Activated T-helper 2 cell treated with anti-CD3 and anti-CD28 coated beads, Interferon-gamma antibody, Interleukin-2, Interleukin-4, amounts not matched to agents 10 μg/mL and 5 μg/mL and 100 μg/mL, durations not matched to agents 14 hours and 24 hours and 36 hours (primary cell): ENCODE data around the gene CABP4. TPM values are rescaled to one million over a fixed set of nuclear protein-coding genes. Genes with fewer than 3 reads are reported as not detected.
A peak's percentile ranks its signal among the peaks of the same experiment; 100 is the strongest.

Experiments used
- DNase-seq: peaks from one replicate; pipeline ENCODE4 v3.0.0; 2021; ENCODE audit warnings: low spot score
- H3K27ac Mint-ChIP-seq: one replicate; pipeline ENCODE4 v1.8.0; 2021; ENCODE audit warnings: mixed read lengths
- H3K27me3 Mint-ChIP-seq: one replicate; pipeline ENCODE4 v1.8.0; 2021; ENCODE audit warnings: low read depth, mixed read lengths
- H3K36me3 Mint-ChIP-seq: one replicate; pipeline ENCODE4 v1.8.0; 2021; ENCODE audit warnings: low read depth, mixed read lengths
- H3K4me1 Mint-ChIP-seq: one replicate; pipeline ENCODE4 v1.8.0; 2021; ENCODE audit warnings: low read depth, mixed read lengths
- H3K4me3 Mint-ChIP-seq: one replicate; pipeline ENCODE4 v1.8.0; 2021; ENCODE audit warnings: low read depth, mild to moderate bottlenecking, moderate library complexity, mixed read lengths
- H3K9me3 Mint-ChIP-seq: one replicate; pipeline ENCODE4 v1.8.0; 2021; ENCODE audit warnings: mixed read lengths
- intact Hi-C: fragments of 100-400 bp; cut with micrococcal nuclease; formaldehyde crosslinking; loops from one replicate; pipeline ENCODE4 v1.15.1; 2023
- total RNA-seq: library from RNA; stranded (reverse); gene quantifications from 2 replicates; pipeline ENCODE4 v1.2.3, GENCODE V29; 2022

CABP4 gene
- total RNA-seq, 1 donor from 2014 or later = 0.73 TPM

DNA sequence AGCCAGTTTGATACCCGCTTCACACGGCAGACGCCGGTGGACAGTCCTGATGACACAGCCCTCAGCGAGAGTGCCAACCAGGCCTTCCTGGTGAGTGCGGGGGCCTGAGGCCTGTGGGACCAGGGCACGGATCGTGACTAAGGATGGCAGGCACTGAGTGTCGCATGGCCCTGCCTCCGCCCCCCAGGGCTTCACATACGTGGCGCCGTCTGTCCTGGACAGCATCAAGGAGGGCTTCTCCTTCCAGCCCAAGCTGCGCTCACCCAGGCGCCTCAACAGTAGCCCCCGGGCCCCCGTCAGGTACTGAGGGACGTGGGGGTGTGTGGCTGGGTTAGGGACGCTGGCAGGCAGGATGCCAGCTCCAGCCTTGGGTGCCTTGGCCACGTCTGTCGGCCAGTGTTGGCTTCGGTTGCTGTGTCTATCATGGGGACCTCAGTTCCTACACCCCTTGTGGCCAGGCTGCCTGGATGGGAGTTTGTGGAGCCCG is 20.7 kb upstream of the CABP4 start:
- peak overlapping the region; percentile 28 for H3K27ac Mint-ChIP-seq
- peak overlapping the region; percentile 13 for H3K4me3 Mint-ChIP-seq
- peaks cover 65% of the 10 kb centered on the region for H3K36me3 Mint-ChIP-seq
- intact Hi-C loops = no loop called here
- peaks cover 27% of the 10 kb centered on the region for H3K4me1 Mint-ChIP-seq
- H3K27me3 Mint-ChIP-seq = no peaks in the 10 kb centered on the region
- no peak for DNase-seq
- H3K9me3 Mint-ChIP-seq = no peaks in the 10 kb centered on the region

DNA sequence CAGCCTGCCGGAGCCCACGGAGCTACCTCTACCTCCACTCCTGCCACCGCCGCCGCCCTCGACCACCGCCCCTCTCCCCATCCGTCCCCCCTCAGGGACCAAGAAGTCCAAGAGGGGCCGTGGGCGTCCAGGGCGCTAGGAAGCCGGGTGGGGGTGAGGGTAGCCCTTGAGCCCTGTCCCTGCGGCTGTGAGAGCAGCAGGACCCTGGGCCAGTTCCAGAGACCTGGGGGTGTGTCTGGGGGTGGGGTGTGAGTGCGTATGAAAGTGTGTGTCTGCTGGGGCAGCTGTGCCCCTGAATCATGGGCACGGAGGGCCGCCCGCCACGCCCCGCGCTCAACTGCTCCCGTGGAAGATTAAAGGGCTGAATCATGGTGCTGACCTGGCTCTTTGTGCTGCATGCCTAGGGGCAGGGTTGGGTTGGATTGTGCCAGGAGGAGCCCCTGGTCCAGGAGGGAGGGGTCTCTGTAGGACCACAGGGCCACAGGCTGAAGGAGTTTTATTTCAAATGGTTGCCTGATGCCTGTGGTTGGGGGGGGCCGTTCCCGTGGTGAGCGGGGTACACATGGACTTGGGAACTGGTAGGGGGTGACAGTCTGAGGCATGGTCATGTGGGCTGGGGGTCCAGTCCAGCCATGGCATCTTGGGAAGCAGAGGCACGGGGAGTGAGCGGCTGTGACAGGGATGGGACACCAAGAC is 20.0 kb upstream of the CABP4 start:
- H3K4me3 Mint-ChIP-seq = peak overlapping the region; percentile 76
- peak overlapping the region; percentile 63 for H3K27ac Mint-ChIP-seq
- DNase-seq = no peak
- no peaks in the 10 kb centered on the region for H3K27me3 Mint-ChIP-seq
- no peaks in the 10 kb centered on the region for H3K9me3 Mint-ChIP-seq
- intact Hi-C loops = no loop called here
- H3K36me3 Mint-ChIP-seq = peaks cover 68% of the 10 kb centered on the region
- H3K4me1 Mint-ChIP-seq = peaks cover 33% of the 10 kb centered on the region

DNA sequence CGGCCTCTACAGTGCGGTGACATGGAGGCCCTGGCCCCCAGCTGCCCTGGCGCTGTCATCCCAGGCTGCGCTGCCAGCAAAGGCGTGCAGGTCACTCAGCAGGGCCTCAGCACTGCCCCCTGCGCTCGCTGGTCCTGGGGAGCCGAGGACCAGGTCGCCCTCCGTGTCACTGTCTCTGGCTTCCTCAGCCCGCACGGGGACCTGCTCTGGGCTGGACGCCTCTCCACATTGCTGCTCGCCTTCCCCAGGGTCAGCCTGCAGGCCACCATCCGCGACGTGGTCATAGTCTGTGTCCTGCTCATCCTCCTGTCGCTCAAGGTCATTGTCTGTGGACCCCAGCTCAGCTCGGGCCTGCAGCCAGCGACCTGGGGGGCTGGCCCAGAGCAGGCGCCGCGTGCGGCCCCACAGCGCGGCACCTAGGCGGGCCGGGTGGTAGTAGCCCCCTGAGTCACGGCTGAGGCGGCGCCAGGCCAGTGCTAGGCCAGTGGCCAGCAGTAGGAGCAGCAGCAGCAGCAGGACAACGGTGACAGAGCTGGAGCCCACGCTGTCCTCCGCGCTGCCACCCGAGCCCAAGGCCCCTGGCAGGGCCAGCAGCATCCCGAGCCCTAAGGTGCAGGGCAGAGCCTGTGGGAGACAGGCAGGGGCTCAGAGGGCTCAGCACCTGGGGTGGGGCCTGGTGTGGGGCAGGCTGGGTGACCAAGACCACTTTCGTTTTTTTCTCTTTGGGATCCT is 19.3 kb upstream of the CABP4 start:
- H3K4me1 Mint-ChIP-seq = peaks cover 38% of the 10 kb centered on the region
- H3K27me3 Mint-ChIP-seq = no peaks in the 10 kb centered on the region
- H3K36me3 Mint-ChIP-seq = peaks cover 65% of the 10 kb centered on the region
- no peaks in the 10 kb centered on the region for H3K9me3 Mint-ChIP-seq
- H3K4me3 Mint-ChIP-seq = peak overlapping the region; percentile 94
- peak overlapping the region; percentile 95 for H3K27ac Mint-ChIP-seq
- no peak for DNase-seq
- intact Hi-C loops = loop anchor here (1.0 kb wide), 2 partner anchors 8 to 70 kb away; partner anchors contain the start of gene RPS6KB2

DNA sequence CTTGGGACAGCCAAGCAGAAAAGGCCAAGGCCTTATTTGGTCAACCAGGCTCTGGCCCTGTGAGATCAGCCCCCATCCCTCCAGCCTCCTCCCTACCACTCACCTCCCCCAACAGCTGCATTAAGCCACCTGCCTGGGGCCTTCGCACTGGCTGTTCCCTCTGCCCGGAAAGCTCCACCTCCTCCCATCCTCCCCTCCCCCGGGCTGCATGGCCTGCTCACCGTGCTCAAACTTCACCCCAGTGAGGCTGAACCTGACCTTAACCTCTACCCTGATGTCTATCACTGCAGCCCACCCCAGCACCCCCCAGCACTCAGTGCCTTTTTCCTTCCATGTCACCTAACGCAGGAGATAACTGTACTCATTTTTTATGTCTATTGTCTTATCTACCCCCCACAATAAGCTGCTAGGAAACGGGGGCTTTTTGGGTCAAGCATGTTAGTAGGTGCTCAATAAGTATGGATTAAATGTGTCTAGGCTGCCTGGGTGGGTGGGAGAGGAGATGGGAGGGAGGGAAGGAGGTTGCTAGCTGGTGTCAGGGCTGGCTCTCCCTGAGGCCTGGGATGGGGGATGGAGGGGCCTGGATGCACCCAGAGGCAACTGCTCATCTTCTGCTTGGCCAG is 18.6 kb upstream of the CABP4 start:
- Mint-ChIP-seq H3K36me3 (peaks cover 60% of the 10 kb centered on the region), H3K9me3 (no peaks in the 10 kb centered on the region), H3K4me1 (peaks cover 42% of the 10 kb centered on the region), H3K4me3 (peak overlapping the region; percentile 94), H3K27me3 (no peaks in the 10 kb centered on the region), H3K27ac (peak overlapping the region; percentile 95)
- DNase-seq = peak; percentile 60
- intact Hi-C loops = loop anchor here (1.0 kb wide), 2 partner anchors 8 to 70 kb away; partner anchors contain the start of gene RPS6KB2

DNA sequence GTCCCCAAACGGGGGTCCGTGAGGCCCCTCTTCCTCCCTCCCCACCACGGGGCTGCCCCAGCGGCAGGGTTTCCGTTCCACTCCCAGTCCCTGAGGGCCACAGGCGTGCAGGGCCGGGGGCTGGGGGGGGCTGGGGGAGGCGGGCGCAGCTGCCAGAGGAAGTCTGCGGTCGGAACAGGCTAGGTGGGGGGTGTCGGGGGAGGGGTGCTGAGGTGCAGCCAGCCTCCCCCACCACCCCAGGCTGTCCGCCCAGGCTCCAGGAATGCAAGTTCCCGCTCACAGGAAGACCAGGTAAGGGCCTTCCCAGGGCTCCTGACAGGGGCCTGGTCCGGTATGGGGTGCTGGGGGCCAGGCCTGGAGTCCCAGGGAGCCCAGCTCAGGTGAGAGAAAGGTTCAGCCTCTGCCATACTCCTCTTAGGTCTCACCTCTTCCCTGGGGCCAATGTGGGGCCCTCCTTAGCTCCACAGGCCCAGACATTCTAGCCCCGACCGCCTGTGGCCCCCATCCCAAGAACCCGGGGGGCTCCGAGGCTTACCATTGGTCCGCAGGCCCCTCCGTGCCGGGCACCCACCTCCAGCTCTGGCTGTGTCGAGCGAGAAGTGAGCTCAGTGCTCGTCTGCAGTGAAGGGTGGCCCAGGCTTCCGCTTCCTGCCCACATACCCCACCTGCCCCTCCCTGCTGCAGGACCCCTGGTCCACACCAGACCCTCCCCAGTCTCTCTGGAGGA is 17.9 kb upstream of the CABP4 start, which contains the start of gene PTPRCAP:
TSS of gene PTPRCAP (minus strand) at position 601 of the 727 bp plus-strand sequence. CDS start at position 538, 63 bp downstream.
- H3K4me3 Mint-ChIP-seq = peak within 1 kb of the TSS; percentile 94
- H3K27me3 Mint-ChIP-seq = no peaks in the 10 kb centered on the region
- peak; percentile 69 for DNase-seq
- no peaks in the 10 kb centered on the region for H3K9me3 Mint-ChIP-seq
- peak within 1 kb of the TSS; percentile 95 for H3K27ac Mint-ChIP-seq
- H3K4me1 Mint-ChIP-seq = peaks cover 35% of the 10 kb centered on the region
- intact Hi-C loops = no loop called here
- peaks cover 53% of the 10 kb centered on the region for H3K36me3 Mint-ChIP-seq

DNA sequence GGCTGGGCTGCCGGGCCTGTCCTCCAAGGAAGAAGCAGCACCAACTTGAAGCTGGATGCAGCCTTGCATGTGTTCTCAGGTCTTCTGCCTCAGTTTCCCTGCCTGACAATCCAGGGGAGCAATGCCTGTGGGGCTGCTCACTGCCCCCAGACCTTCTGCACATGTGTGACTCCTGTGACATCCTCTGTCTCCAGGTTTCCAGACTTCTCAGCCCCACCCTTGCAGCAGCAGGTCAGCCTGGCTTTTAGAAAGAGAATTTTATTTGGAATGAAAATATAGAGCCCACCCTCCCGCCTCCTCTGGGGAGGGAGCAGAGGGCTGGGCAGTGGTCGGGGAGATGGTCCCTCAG is 17.4 kb upstream of the CABP4 start:
- peaks cover 48% of the 10 kb centered on the region for H3K36me3 Mint-ChIP-seq
- no peak for DNase-seq
- H3K27me3 Mint-ChIP-seq = no peaks in the 10 kb centered on the region
- H3K4me1 Mint-ChIP-seq = peaks cover 37% of the 10 kb centered on the region
- intact Hi-C loops = loop anchor here (2.0 kb wide), 2 partner anchors 31 to 47 kb away; partner anchors contain the start of gene TMEM134
- peak overlapping the region; percentile 95 for H3K27ac Mint-ChIP-seq
- peak overlapping the region; percentile 94 for H3K4me3 Mint-ChIP-seq
- no peaks in the 10 kb centered on the region for H3K9me3 Mint-ChIP-seq

DNA sequence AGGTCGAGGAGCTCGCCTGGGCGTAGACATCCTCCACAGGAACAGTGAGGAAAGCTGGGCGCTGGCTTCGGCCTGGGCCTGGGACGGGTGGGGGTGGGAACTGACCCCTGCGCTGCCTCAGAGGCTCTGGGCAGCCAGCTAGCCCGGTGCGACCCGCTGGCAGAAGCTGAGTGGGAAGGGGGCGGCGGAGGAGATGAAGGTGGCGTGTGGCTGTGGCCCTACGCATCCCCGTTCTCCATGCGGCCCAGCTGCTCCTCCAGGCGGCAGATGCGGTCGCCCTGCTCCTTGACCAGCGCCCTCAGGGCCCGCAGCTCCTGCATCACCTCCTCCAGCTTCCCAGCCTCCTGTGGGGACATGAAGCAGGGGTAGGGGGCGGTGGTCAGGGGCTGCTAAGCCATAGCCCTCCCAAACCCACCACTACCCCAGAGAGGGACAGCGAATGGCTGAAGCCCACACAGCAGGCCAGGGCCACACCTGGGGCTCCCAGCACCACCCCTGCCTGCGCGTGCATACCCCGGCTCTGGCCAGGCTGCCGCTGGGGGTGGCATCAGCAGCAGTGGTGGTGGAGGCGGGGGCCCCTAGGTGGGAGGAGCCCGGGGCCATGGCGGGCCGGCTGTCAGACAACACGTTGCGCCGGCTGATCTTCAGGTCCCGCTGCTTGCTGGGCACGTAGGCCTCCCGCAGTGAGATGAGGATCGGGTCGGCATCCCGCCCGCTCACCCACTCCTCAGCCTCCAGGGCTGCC is 16.8 kb upstream of the CABP4 start:
- DNase-seq = peak; percentile 77
- H3K27me3 Mint-ChIP-seq = no peaks in the 10 kb centered on the region
- peaks cover 46% of the 10 kb centered on the region for H3K36me3 Mint-ChIP-seq
- H3K27ac Mint-ChIP-seq = peak overlapping the region; percentile 95
- intact Hi-C loops = loop anchor here (2.0 kb wide), 2 partner anchors 30 to 46 kb away; partner anchors contain the start of gene TMEM134
- H3K4me3 Mint-ChIP-seq = peak overlapping the region; percentile 94
- H3K9me3 Mint-ChIP-seq = no peaks in the 10 kb centered on the region
- H3K4me1 Mint-ChIP-seq = peaks cover 36% of the 10 kb centered on the region

DNA sequence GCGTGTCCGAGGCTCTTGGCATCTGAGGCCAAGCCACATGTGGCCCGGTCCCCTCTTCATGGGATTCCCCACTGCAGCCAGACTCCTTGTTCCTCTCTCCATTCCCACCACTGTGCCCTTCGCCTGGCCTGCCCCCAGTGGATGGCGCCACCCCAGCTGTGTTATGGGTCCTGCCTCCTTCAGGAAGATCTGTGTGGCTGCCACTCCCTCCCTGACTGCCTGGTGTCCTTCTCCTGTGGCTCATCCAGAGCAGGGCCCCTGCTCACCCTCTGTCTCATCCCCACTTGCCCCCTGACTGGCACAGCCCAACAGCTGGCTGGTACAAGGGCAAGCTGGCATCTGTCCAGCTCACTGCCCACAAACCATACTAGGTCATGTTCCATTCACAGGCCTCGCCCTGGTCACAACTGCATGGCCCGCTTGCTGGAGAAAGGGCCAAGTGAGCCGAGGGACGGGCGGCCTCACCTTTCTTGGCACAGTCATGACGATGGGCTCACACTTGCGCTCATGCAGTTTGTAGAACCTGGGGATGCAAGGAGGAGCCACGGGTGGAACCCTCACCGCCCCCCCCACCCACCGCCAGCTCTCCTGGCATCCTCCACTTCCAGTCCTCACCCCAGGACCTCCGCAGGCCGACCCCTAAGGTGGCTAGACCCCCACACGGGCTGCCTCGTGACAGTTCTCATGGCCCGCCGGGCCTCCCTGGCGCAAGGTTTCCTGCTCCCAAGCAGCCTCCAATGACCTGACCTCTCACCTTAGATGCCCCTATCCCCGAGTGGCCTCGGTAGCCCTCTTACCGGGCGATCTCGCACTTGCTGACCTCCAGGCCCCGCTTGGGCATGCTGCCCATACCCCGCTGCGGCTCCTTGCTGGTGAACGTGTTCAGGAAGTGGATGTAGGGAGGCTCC is 15.6 kb upstream of the CABP4 start:
- Mint-ChIP-seq H3K27me3 (no peaks in the 10 kb centered on the region), H3K4me1 (peaks cover 37% of the 10 kb centered on the region), H3K27ac (peak overlapping the region; percentile 95), H3K36me3 (peaks cover 42% of the 10 kb centered on the region), H3K4me3 (peak overlapping the region; percentile 94), H3K9me3 (no peaks in the 10 kb centered on the region)
- no peak for DNase-seq
- intact Hi-C loops = loop anchor here (2.0 kb wide), 2 partner anchors 29 to 45 kb away; partner anchors contain the start of gene TMEM134

DNA sequence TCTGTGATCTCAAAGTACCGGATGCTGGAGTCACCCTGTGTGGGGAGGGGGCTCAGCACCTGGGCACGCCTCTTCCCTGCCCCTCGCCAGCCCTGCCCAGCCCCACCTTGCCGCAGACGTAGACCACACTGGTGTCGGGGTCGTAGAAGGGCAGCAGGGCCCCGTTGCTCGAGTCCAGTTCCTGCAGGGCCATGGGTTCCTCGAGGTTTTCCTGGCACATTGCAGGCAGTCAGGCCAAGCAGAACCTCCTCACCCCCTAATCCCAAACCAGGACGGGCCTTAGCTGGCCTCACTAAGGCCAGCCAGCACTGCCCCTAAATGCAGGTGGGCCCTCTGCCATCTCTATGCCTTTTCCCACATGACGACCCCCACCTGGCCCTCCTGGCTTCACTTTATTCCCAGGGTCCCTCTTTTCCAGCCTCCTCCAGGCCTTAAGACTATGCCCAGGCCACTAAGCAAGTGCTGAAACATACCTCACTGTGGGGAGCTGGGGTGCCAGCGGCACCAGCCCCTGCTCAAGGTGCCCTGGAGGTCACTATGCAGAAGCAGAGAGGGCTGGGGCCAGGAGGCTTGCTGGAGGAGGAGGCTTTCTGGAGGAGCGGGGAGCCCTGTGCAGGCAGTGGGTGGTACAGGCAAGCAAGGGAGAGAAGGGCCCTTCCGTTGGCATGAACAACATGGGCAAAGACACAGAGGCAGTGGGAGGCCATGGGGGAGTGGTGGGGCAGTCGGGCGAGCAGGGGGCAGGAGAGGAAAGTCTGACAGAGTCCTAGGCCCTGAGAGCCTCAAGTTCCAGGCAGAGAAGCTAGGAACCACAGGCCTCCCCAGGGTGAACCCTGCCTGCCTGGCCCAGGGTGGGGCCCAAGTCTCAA is 14.7 kb upstream of the CABP4 start:
- peaks cover 37% of the 10 kb centered on the region for H3K36me3 Mint-ChIP-seq
- no peaks in the 10 kb centered on the region for H3K9me3 Mint-ChIP-seq
- no peaks in the 10 kb centered on the region for H3K27me3 Mint-ChIP-seq
- peaks cover 40% of the 10 kb centered on the region for H3K4me1 Mint-ChIP-seq
- intact Hi-C loops = no loop called here
- DNase-seq = no peak
- H3K27ac Mint-ChIP-seq = peak overlapping the region; percentile 93
- peak overlapping the region; percentile 94 for H3K4me3 Mint-ChIP-seq

DNA sequence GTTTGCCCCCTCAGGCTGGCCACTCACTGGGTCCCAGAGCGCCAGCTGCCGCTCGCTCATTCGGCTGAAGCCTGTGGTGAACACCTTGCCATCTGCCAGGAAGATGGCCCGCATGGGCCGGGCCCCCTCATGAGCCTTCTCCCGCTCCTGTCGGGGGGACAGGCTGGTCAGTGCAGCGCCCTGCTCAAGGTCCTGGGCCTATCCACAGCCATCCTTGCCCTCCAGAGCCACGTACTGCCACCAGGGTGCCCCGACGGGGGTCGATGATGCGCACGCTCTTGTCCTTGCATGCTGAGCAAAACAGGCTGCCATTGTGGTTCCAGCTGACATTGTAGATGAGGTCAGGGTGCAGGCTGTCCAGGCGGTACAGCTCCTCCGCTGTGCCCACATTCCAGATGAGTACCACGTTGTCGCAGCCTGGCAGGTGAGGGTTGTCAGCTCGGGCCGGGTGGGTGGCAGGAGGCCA is 14.0 kb upstream of the CABP4 start:
- DNase-seq = no peak
- Mint-ChIP-seq H3K27ac (peak overlapping the region; percentile 67), H3K9me3 (no peaks in the 10 kb centered on the region), H3K27me3 (no peaks in the 10 kb centered on the region), H3K36me3 (peaks cover 32% of the 10 kb centered on the region), H3K4me1 (peaks cover 46% of the 10 kb centered on the region), H3K4me3 (no peak overlapping the region)
- intact Hi-C loops = no loop called here
